Measurements from ENCODE around the gene LOXL4.

LOXL4 gene

GRCh38 chr10:98270786-98271185, 2.8 kb upstream of the LOXL4 start:
- no peak overlapping the region for H3K27ac Mint-ChIP-seq
- TF ChIP-seq, protein P1, sequence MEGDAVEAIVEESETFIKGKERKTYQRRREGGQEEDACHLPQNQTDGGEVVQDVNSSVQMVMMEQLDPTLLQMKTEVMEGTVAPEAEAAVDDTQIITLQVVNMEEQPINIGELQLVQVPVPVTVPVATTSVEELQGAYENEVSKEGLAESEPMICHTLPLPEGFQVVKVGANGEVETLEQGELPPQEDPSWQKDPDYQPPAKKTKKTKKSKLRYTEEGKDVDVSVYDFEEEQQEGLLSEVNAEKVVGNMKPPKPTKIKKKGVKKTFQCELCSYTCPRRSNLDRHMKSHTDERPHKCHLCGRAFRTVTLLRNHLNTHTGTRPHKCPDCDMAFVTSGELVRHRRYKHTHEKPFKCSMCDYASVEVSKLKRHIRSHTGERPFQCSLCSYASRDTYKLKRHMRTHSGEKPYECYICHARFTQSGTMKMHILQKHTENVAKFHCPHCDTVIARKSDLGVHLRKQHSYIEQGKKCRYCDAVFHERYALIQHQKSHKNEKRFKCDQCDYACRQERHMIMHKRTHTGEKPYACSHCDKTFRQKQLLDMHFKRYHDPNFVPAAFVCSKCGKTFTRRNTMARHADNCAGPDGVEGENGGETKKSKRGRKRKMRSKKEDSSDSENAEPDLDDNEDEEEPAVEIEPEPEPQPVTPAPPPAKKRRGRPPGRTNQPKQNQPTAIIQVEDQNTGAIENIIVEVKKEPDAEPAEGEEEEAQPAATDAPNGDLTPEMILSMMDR (IDR thresholded peaks at IDR 0.05), result no peak

GRCh38 chr10:98270073-98270740, 2.2 kb upstream of the LOXL4 start:
- Mint-ChIP-seq H3K4me3 (no peak overlapping the region), H3K27me3 (ENCODE audit: low read depth, poor library complexity) (peaks cover 19% of the 10 kb centered on the region), H3K36me3 (ENCODE audit: low read depth) (no peaks in the 10 kb centered on the region), H3K27ac (no peak overlapping the region), H3K4me1 (peaks cover 54% of the 10 kb centered on the region), H3K9me3 (no peaks in the 10 kb centered on the region)
- DNase-seq, result no peak
- TF ChIP-seq, protein P1 (IDR thresholded peaks at IDR 0.05), result no peak

More at GRCh38 chr10:98270786-98271185, 2.8 kb upstream of the LOXL4 start:
- Mint-ChIP-seq H3K36me3 (ENCODE audit: low read depth) (no peaks in the 10 kb centered on the region), H3K27me3 (ENCODE audit: low read depth, poor library complexity) (peaks cover 21% of the 10 kb centered on the region), H3K9me3 (no peaks in the 10 kb centered on the region), H3K4me1 (peaks cover 51% of the 10 kb centered on the region), H3K4me3 (no peak overlapping the region)
- DNase-seq, result no peak

GRCh38 chr10:98269435-98269912, 1.5 kb upstream of the LOXL4 start:
- Mint-ChIP-seq H3K27ac (no peak overlapping the region), H3K9me3 (no peaks in the 10 kb centered on the region), H3K36me3 (ENCODE audit: low read depth) (no peaks in the 10 kb centered on the region), H3K4me1 (peaks cover 54% of the 10 kb centered on the region), H3K4me3 (no peak overlapping the region), H3K27me3 (ENCODE audit: low read depth, poor library complexity) (peaks cover 19% of the 10 kb centered on the region)
- DNase-seq, result no peak
- TF ChIP-seq, protein P1 (IDR thresholded peaks at IDR 0.05), result no peak

DNA sequence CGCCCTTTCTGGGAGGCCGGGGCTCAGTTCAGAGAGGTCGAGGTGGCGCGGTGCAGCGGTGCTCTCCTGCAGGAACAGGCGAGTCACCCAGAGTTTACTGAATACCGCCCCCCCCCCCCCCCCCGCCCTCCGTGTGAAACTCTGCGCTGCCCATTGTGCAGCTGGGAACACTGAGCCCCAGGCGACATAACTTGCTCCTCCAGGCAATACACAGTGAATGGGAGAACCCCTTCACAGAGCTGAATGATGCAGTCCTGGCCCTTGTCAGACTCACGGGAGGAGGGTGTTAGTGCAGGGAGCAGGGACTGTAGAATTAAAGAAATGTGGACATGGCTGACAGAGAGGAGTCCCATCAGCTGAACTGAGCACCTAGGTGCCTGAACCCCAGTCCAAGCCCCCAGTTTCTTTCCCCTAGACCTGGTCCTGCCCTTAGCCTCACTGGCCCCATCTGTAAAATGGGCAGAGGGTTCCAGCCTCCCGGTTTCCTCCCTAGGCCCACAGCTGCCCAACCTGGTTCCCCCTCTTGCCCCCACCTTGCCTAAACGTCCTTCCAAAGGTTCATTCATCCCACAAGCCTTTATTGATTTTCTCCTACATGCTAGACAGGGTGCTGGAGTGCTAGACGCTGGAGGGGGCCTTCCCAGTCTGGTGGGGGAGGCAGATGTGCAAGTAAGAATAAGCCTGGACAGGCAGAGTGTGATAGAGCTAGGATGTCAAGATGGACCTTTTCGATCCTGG, 869 bp upstream of the LOXL4 start:
- DNase-seq, result no peak
- Mint-ChIP-seq H3K36me3 (ENCODE audit: low read depth) (no peaks in the 10 kb centered on the region), H3K27ac (no peak overlapping the region), H3K4me3 (peak overlapping the region; percentile 76), H3K27me3 (ENCODE audit: low read depth, poor library complexity) (peaks cover 19% of the 10 kb centered on the region), H3K9me3 (no peaks in the 10 kb centered on the region), H3K4me1 (peaks cover 59% of the 10 kb centered on the region)
- TF ChIP-seq, protein P1 (IDR thresholded peaks at IDR 0.05), result no peak

DNA sequence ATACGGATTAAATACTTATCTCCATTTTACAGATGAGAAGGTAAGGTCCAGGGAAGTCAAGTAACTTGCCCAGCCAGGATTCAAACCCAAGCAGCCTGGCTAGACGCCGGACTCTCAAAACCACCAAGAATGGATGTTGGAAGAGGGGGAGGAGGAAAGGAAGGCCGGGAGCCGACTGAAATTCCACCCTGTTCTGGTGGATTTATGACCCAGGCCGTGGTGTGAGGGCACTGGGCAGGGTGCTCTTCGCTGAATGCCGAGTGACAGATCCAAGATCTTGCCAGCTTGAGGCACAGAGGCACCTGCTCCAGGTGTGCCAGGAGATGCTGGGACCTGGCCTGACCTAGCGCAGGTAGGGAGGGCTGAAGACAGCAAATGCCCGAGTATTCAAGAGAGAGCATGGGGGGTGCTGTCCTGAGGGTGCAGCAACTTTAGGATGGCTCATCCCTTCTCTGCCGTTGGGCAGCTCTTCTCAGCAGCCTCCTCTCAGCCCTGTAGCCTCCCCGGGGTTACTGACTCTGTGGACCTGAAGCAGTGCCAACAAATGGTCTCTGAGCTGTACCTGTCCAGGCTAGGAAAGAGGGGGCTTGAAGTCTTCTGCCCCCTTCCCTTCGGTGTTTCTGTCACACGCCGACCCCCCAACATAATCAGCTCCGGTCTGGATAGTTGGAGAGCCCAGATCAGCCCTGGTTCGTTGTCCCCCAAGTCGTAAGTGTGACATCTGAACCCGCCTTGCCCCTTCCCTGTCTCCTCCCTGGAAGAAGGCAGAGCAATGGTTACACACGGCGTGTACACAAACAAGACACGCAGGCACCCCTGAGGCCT, 713 bp downstream of the LOXL4 start:
- Mint-ChIP-seq H3K4me1 (peaks cover 48% of the 10 kb centered on the region), H3K4me3 (peak overlapping the region; percentile 78)

More for the DNA sequence above, 713 bp downstream of the LOXL4 start:
- DNase-seq, result peak; percentile 33
- Mint-ChIP-seq H3K36me3 (ENCODE audit: low read depth) (no peaks in the 10 kb centered on the region), H3K27me3 (ENCODE audit: low read depth, poor library complexity) (peaks cover 13% of the 10 kb centered on the region), H3K27ac (no peak overlapping the region), H3K9me3 (no peaks in the 10 kb centered on the region)
- TF ChIP-seq, protein P1 (IDR thresholded peaks at IDR 0.05), result no peak

All from nephron progenitor cell (in vitro differentiated cells).